ENCODE data around the gene LMF1.

LMF1 gene

DNA sequence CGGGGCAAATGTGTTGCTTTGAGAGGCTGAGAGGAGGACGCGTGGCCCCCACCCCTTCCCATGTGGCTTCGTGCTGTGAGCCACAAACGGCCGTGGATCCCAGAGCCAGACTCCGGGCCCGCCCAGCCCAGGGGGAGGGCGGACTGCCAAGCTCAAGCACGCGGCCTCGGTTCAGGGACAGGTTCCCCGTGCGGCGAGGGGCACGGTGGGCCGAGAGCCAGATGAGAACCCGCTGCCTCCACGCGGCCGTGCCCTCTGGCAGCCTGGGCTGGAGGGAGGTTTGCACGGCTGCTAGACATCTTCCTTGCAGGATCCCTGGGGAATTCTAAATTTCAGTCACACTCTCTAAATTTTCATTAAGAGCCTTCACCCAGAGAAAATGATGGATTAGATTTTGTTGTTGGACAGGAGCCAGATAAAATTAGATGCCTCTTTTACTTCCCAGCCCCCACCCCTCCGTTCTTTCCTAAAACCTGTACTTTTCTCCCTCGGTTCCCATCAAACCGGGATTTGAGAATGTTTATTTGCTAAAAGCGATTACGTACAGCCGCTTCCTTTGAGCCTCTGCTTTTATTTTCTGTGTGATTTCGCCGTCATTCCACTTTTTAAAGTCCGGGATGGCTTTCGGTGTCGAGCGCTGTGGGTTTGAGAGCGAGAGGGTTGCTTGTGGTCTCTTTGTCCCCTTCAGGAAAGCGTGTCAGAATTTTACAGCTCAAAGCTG, 145.3 kb downstream of the LMF1 start:
- Histone ChIP-seq H3K4me3 (ENCODE audit: insufficient read depth, low read length, poor library complexity, severe bottlenecking) (no peak overlapping the region), H3K79me2 (ENCODE audit: insufficient read depth, low read length) (no peaks in the 10 kb centered on the region), H2AFZ (ENCODE audit: low read depth, low read length, severe bottlenecking) (no peak overlapping the region), H3K27me3 (ENCODE audit: low read length) (no peaks in the 10 kb centered on the region), H3K4me2 (ENCODE audit: low read depth, low read length, poor library complexity, severe bottlenecking) (no peak overlapping the region), H3K36me3 (ENCODE audit: low read length) (no peaks in the 10 kb centered on the region), H3K9me2 (replicated peaks; ENCODE audit: insufficient read depth, low read length) (no peaks in the 10 kb centered on the region), H3K9me3 (ENCODE audit: insufficient read depth, low read length) (no peaks in the 10 kb centered on the region), H3F3A (ENCODE audit: insufficient read depth) (no peaks in the 10 kb centered on the region), H4K20me1 (ENCODE audit: low read depth, low read length) (no peaks in the 10 kb centered on the region), H3K27ac (ENCODE audit: low read depth, low read length) (no peak overlapping the region), H3K9ac (ENCODE audit: low read length) (no peak overlapping the region)
- TF ChIP-seq EZH2phosphoT487 (conservative IDR thresholded peaks at IDR 0.05; ENCODE audit: low read length): no peak
- TF ChIP-seq, protein P1, sequence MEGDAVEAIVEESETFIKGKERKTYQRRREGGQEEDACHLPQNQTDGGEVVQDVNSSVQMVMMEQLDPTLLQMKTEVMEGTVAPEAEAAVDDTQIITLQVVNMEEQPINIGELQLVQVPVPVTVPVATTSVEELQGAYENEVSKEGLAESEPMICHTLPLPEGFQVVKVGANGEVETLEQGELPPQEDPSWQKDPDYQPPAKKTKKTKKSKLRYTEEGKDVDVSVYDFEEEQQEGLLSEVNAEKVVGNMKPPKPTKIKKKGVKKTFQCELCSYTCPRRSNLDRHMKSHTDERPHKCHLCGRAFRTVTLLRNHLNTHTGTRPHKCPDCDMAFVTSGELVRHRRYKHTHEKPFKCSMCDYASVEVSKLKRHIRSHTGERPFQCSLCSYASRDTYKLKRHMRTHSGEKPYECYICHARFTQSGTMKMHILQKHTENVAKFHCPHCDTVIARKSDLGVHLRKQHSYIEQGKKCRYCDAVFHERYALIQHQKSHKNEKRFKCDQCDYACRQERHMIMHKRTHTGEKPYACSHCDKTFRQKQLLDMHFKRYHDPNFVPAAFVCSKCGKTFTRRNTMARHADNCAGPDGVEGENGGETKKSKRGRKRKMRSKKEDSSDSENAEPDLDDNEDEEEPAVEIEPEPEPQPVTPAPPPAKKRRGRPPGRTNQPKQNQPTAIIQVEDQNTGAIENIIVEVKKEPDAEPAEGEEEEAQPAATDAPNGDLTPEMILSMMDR (IDR thresholded peaks at IDR 0.05; ENCODE audit: insufficient read depth, low read length, poor library complexity, severe bottlenecking): no peak

DNA sequence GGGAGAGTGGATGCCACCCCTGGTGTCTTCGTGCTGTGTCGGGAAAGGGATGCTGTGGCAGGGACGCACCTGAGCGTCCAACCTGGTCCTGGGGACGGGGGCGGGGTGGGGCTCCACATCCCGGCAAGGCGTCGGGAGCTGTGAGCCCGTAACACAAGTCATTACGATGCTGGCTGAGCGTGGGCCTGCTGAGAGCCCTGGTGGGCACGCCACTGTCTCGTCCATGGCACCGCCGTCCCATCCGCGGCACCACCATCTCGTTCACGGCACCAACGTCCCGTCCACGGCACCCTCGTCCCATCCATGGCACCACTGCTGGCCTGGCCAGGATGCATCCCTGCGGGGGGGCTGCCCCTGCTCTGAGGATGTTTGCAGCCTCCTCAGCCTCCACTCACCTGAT, 146.2 kb downstream of the LMF1 start:
- H3K36me3 ChIP-seq (ENCODE audit: low read length): no peaks in the 10 kb centered on the region
- no peaks in the 10 kb centered on the region for H3F3A ChIP-seq (ENCODE audit: insufficient read depth)
- no peak overlapping the region for H3K27ac ChIP-seq (ENCODE audit: low read depth, low read length)
- no peak overlapping the region for H3K4me3 ChIP-seq (ENCODE audit: insufficient read depth, low read length, poor library complexity, severe bottlenecking)
- no peaks in the 10 kb centered on the region for H3K79me2 ChIP-seq (ENCODE audit: insufficient read depth, low read length)
- no peaks in the 10 kb centered on the region for H3K9me3 ChIP-seq (ENCODE audit: insufficient read depth, low read length)
- no peak overlapping the region for H3K9ac ChIP-seq (ENCODE audit: low read length)
- H2AFZ ChIP-seq (ENCODE audit: low read depth, low read length, severe bottlenecking): no peak overlapping the region
- TF ChIP-seq, protein P1 (IDR thresholded peaks at IDR 0.05; ENCODE audit: insufficient read depth, low read length, poor library complexity, severe bottlenecking): no peak
- no peak for TF ChIP-seq EZH2phosphoT487 (conservative IDR thresholded peaks at IDR 0.05; ENCODE audit: low read length)
- no peak overlapping the region for H3K4me2 ChIP-seq (ENCODE audit: low read depth, low read length, poor library complexity, severe bottlenecking)
- H4K20me1 ChIP-seq (ENCODE audit: low read depth, low read length): no peaks in the 10 kb centered on the region
- H3K27me3 ChIP-seq (ENCODE audit: low read length): no peaks in the 10 kb centered on the region
- no peaks in the 10 kb centered on the region for H3K9me2 ChIP-seq (replicated peaks; ENCODE audit: insufficient read depth, low read length)

DNA sequence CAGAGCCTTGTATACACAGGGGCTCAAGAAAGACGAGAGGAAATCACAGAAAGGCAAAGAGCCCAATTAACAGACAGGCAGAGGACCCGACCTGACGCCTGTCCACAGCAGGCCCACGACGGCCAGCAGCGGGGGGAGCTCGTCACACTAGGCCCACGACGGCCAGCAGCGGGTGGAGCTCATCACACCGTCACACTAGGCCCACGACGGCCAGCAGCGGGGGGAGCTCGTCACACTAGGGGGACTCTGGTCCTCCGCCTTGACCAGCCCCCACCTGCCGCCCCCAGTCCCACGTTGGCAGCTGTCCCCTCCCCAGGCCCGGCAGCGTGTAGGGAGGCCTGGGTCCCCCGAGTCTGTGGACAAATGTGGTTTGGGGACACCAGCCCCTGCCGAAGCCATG, 146.6 kb downstream of the LMF1 start:
- Histone ChIP-seq H3K27me3 (ENCODE audit: low read length) (no peaks in the 10 kb centered on the region), H3K27ac (ENCODE audit: low read depth, low read length) (no peak overlapping the region), H3K79me2 (ENCODE audit: insufficient read depth, low read length) (no peaks in the 10 kb centered on the region), H3K4me3 (ENCODE audit: insufficient read depth, low read length, poor library complexity, severe bottlenecking) (no peak overlapping the region), H4K20me1 (ENCODE audit: low read depth, low read length) (no peaks in the 10 kb centered on the region), H2AFZ (ENCODE audit: low read depth, low read length, severe bottlenecking) (no peak overlapping the region), H3F3A (ENCODE audit: insufficient read depth) (no peaks in the 10 kb centered on the region), H3K9ac (ENCODE audit: low read length) (no peak overlapping the region), H3K9me2 (replicated peaks; ENCODE audit: insufficient read depth, low read length) (no peaks in the 10 kb centered on the region), H3K36me3 (ENCODE audit: low read length) (no peaks in the 10 kb centered on the region), H3K4me2 (ENCODE audit: low read depth, low read length, poor library complexity, severe bottlenecking) (no peak overlapping the region), H3K9me3 (ENCODE audit: insufficient read depth, low read length) (no peaks in the 10 kb centered on the region)
- TF ChIP-seq, protein P1 (IDR thresholded peaks at IDR 0.05; ENCODE audit: insufficient read depth, low read length, poor library complexity, severe bottlenecking): no peak
- no peak for TF ChIP-seq EZH2phosphoT487 (conservative IDR thresholded peaks at IDR 0.05; ENCODE audit: low read length)

All from SU-DHL-6 (cell line).